AG04450 (cell line): ENCODE results near the gene APOC3. TPM values are rescaled to one million over a fixed set of nuclear protein-coding genes. Genes with fewer than 3 reads are reported as not detected.
A peak's percentile ranks its signal among the peaks of the same experiment; 100 is the strongest.

Experiments
- CTCF ChIA-PET: fragments of 300-600, 350-600 bp; formaldehyde crosslinking; extraction: SDS; loops from one replicate; lab custom pipeline; 2022; ENCODE audit warnings: antibody characterized with exemption, inconsistent platforms; lab: Charles Lee
- POLR2A ChIA-PET: fragments of 350-600 bp; formaldehyde crosslinking; extraction: SDS; loops from one replicate; lab custom pipeline; 2021; ENCODE audit warnings: antibody characterized with exemption, inconsistent platforms; lab: Yijun Ruan, JAX
- DNase-seq: peaks from one replicate; pipeline ENCODE4 v3.0.0-alpha.2; 2011; ENCODE audit warnings: low read depth, low spot score
- H3K27ac ChIP-seq: one replicate; pipeline ENCODE4 v1.5.1; 2012; ENCODE audit warnings: low read depth, low read length, control low read depth
- H3K27me3 ChIP-seq: one replicate; pipeline ENCODE4 v1.6.0; 2012; ENCODE audit warnings: low read length; ENCODE audit not compliant: control insufficient read depth, insufficient read depth
- H3K4me3 ChIP-seq: 2 replicates; pipeline ENCODE4 v1.5.1; 2011; ENCODE audit warnings: mild to moderate bottlenecking, low read depth, low read length, control low read depth
- H3K9me3 ChIP-seq: 2 replicates; pipeline ENCODE4 v1.5.1; 2012; ENCODE audit warnings: low read length; ENCODE audit not compliant: control insufficient read depth, insufficient read depth
- polyA plus RNA-seq: library from polyadenylated mRNA; depleted of rRNA; stranded (reverse); fragments of >200 nt; gene quantifications from 2 replicates; pipeline ENCODE4 v1.2.3, GENCODE V29; 2011; rRNA removed
- TF ChIP-seq, protein P1 (sequence below): IDR thresholded peaks from 2 replicates; pipeline ENCODE4 v1.5.1; 2011; ENCODE audit warnings: low read depth, low read length, control low read depth, inconsistent platforms

APOC3 gene
- polyA plus RNA-seq, 1 experiment: not detected

DNA sequence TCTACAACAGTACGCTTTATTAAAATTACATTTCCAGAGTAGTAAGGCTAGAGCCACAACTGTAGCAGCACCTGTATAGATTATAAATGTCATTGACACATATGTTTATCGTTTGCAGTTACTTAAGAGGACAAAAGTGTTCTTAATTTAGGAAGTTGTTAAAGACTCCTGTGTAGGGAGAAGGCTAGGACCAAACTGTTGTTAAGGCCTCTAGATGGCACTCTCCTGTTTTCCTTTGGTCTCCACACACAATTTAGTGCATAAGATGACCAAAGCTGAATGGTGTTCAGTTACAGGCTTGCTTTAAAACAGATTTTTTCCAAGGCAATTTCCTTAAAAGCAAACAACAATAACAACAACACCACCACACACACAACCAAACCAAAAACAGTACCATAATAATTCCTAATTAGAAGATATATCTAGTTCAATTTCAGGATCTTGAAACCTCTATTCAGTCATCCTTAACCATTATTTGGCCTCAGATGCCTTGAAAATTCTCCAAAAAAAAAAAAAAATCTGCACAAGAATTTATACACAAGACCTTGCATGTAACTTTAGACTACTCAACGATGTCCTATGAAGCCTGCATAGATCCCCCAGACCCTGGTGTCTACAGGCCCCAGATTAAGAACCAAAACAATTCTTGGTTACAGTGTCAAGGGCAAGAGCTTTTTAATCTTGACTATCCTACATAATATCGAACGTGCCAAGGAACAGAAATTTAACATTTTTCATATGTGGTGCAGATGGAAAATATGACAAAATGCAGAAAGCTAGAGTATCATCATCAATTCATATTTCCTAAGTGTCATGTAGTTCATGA is 50.3 kb downstream of the APOC3 start:
- ChIA-PET CTCF (interaction anchor here (0.6 to 5.8 kb wide), 31 partner anchors 9 to 351 kb away, joined by 3 to 113 read pairs (median 4); partner anchors contain the start of genes APOA5 and SIK3), POLR2A (interaction anchor here (0.6 to 1.6 kb wide), 4 partner anchors 219 to 296 kb away, joined by 4 to 7 read pairs (median 6); no protein-coding TSS in a partner anchor)
- H3K4me3 ChIP-seq: no peak overlapping the region
- DNase-seq: peak; percentile 59
- TF ChIP-seq, protein P1, sequence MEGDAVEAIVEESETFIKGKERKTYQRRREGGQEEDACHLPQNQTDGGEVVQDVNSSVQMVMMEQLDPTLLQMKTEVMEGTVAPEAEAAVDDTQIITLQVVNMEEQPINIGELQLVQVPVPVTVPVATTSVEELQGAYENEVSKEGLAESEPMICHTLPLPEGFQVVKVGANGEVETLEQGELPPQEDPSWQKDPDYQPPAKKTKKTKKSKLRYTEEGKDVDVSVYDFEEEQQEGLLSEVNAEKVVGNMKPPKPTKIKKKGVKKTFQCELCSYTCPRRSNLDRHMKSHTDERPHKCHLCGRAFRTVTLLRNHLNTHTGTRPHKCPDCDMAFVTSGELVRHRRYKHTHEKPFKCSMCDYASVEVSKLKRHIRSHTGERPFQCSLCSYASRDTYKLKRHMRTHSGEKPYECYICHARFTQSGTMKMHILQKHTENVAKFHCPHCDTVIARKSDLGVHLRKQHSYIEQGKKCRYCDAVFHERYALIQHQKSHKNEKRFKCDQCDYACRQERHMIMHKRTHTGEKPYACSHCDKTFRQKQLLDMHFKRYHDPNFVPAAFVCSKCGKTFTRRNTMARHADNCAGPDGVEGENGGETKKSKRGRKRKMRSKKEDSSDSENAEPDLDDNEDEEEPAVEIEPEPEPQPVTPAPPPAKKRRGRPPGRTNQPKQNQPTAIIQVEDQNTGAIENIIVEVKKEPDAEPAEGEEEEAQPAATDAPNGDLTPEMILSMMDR: peak; percentile 89
- H3K9me3 ChIP-seq: no peaks in the 10 kb centered on the region
- H3K27me3 ChIP-seq: no peaks in the 10 kb centered on the region
- H3K27ac ChIP-seq: no peak overlapping the region

DNA sequence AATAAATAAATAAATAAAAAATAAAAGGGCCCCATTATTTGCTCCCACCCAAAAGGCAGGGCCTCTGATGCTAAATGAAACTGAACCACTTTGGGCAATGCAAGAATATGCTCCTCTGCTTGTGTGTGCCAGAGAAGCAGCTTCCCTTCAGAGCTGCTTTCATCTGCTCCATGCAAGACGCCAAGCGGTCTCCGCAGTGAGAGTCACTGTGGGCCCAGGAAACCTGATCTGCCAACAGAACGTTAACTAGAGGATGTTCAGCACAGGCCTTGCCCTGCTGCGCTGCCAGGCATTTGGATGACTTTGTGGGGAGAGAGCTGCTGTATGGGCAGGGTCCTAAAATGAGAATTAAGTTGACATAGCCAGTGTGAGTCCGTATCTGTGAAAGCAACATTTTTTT is 51.4 kb downstream of the APOC3 start:
- H3K27me3 ChIP-seq: no peaks in the 10 kb centered on the region
- no peak for DNase-seq
- no peaks in the 10 kb centered on the region for H3K9me3 ChIP-seq
- H3K27ac ChIP-seq: no peak overlapping the region
- TF ChIP-seq, protein P1: no peak
- H3K4me3 ChIP-seq: no peak overlapping the region
- ChIA-PET POLR2A (interaction anchor here (1.2 to 1.6 kb wide), 2 partner anchors 28 to 218 kb away, joined by 3 to 6 read pairs; no protein-coding TSS in a partner anchor), CTCF (interaction anchor here (1.1 to 5.8 kb wide), 8 partner anchors 29 to 350 kb away, joined by 3 to 113 read pairs (median 6); partner anchors contain the start of genes APOA5 and SIK3)

DNA sequence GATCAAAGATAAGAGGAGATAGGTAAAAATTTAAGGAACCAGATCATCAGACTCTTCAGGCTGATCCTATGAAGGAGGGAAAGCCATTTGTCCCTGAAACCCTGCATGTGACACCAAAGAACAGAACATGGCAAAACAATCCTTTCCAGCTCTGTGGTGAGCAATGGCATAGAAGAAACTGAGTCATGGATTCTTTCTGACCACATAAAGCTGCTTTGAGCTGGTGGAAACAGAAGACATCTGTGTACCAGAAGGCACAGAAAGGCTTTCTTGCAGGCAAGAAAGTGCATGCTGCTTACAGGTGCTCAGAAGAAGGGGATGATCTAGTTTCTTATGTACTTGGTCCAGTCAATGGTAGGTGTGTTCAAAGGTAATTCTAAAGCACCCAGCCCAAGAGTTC is 52.7 kb downstream of the APOC3 start:
- no peaks in the 10 kb centered on the region for H3K27me3 ChIP-seq
- DNase-seq: peak; percentile 61
- H3K27ac ChIP-seq: no peak overlapping the region
- ChIA-PET CTCF (interaction anchor here (1.1 to 5.8 kb wide), 3 partner anchors 91 to 224 kb away, joined by 3 to 113 read pairs (median 54); partner anchors contain the start of genes APOA5 and SIK3), POLR2A (interaction anchor here (1.0 to 1.2 kb wide), 2 partner anchors 27 to 102 kb away, joined by 3 read pairs; no protein-coding TSS in a partner anchor)
- no peaks in the 10 kb centered on the region for H3K9me3 ChIP-seq
- TF ChIP-seq, protein P1: no peak
- H3K4me3 ChIP-seq: no peak overlapping the region

Other genes with a start within 250 kb of the APOC3 start
- gene BUD13, start 56.9 kb upstream of the APOC3 start, polyA plus RNA-seq: 11.8 and 12.3 TPM in 2 replicates
- gene ZPR1, start 41.9 kb upstream of the APOC3 start, polyA plus RNA-seq: 57.1 and 57.7 TPM in 2 replicates
- gene APOA5, start 38.0 kb upstream of the APOC3 start, polyA plus RNA-seq: not detected in 2 replicates
- not detected in 2 replicates for gene APOA4, start 6.6 kb upstream of the APOC3 start, polyA plus RNA-seq
- not detected in 2 replicates for gene APOA1, start 7.7 kb downstream of the APOC3 start, polyA plus RNA-seq